Activated B cell treated with CpG ODN at 0.5 μM for 24 hours (primary cell): ENCODE measurements around the gene ATG4D. TPM values are rescaled to one million over a fixed set of nuclear protein-coding genes. Genes with fewer than 3 reads are reported as not detected.

Experiments used
- ATAC-seq: fragments of 200-7000 bp; cut with Tn5 transposase; one replicate; pipeline ENCODE4 v1.10.0; 2021; ENCODE audit warnings: low read depth, mild to moderate bottlenecking, moderate library complexity
- CTCF ChIA-PET: fragments of 350-600 bp; sonication (Branson Sonifier 250); formaldehyde crosslinking; loops from one replicate; lab custom pipeline; 2021; ENCODE audit warnings: antibody characterized with exemption; lab: Charles Lee
- POLR2A ChIA-PET: fragments of 350-600 bp; sonication (Branson Sonifier 250); formaldehyde crosslinking; loops from one replicate; lab custom pipeline; 2021; ENCODE audit warnings: antibody characterized with exemption; lab: Charles Lee
- DNase-seq: peaks from one replicate; pipeline ENCODE4 v3.0.0; 2022
- H3K27ac Mint-ChIP-seq: one replicate; pipeline ENCODE4 v1.8.0; 2020; ENCODE audit warnings: mixed read lengths
- H3K27me3 Mint-ChIP-seq: one replicate; pipeline ENCODE4 v1.8.0; 2021; ENCODE audit warnings: mixed read lengths
- H3K36me3 Mint-ChIP-seq: one replicate; pipeline ENCODE4 v1.8.0; 2021; ENCODE audit warnings: low read depth, mixed read lengths
- H3K4me1 Mint-ChIP-seq: one replicate; pipeline ENCODE4 v1.8.0; 2021; ENCODE audit warnings: mixed read lengths
- H3K4me3 Mint-ChIP-seq: one replicate; pipeline ENCODE4 v1.8.0; 2020; ENCODE audit warnings: mild to moderate bottlenecking, mixed read lengths
- H3K9me3 Mint-ChIP-seq: one replicate; pipeline ENCODE4 v1.8.0; 2020; ENCODE audit warnings: mixed read lengths
- intact Hi-C: fragments of 100-400 bp; cut with micrococcal nuclease; formaldehyde crosslinking; loops from one replicate; pipeline ENCODE4 v1.15.1; 2024
- total RNA-seq: library from RNA; stranded (reverse); gene quantifications from 2 replicates; pipeline ENCODE4 v1.2.3, GENCODE V29; 2022
- TF ChIP-seq, protein P1 (sequence below): fragments of 200-600 bp; IDR thresholded peaks from one replicate; pipeline ENCODE4 v1.8.0; 2022; ENCODE audit warnings: antibody characterized with exemption, mild to moderate bottlenecking

ATG4D gene
- total RNA-seq, 1 donor from 2014 or later, result 39.1 TPM

DNA sequence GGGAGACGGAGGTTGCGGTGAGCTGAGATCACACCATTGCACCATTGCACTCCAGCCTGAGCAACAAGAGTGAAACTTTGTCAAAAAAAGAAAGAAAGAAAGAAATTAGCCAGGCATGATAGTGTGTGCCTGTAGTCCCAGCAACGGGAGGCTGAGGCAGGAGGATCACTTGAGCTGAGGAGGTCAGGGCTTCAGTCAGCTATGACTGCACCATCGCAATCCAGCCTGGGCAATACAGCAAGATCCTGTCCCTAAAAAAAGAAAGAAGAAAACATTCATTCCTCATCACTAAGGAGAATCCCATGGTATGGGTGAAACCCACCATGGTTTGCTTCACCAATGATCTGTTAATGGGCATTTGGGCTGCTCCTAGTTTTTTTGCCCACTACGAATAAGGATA is 56.4 kb downstream of the ATG4D start:
- ATAC-seq (no peak), DNase-seq (no peak)
- Mint-ChIP-seq H3K4me3 (no peak overlapping the region), H3K27me3 (no peaks in the 10 kb centered on the region), H3K27ac (peak overlapping the region; percentile 12), H3K36me3 (peaks cover 10% of the 10 kb centered on the region), H3K4me1 (peaks cover 42% of the 10 kb centered on the region), H3K9me3 (no peaks in the 10 kb centered on the region)
- TF ChIP-seq, protein P1, sequence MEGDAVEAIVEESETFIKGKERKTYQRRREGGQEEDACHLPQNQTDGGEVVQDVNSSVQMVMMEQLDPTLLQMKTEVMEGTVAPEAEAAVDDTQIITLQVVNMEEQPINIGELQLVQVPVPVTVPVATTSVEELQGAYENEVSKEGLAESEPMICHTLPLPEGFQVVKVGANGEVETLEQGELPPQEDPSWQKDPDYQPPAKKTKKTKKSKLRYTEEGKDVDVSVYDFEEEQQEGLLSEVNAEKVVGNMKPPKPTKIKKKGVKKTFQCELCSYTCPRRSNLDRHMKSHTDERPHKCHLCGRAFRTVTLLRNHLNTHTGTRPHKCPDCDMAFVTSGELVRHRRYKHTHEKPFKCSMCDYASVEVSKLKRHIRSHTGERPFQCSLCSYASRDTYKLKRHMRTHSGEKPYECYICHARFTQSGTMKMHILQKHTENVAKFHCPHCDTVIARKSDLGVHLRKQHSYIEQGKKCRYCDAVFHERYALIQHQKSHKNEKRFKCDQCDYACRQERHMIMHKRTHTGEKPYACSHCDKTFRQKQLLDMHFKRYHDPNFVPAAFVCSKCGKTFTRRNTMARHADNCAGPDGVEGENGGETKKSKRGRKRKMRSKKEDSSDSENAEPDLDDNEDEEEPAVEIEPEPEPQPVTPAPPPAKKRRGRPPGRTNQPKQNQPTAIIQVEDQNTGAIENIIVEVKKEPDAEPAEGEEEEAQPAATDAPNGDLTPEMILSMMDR, result no peak
- ChIA-PET POLR2A (interaction anchor here (0.5 to 1.0 kb wide), 3 partner anchors 10 to 96 kb away, joined by 3 to 6 read pairs (median 3); no protein-coding TSS in a partner anchor), CTCF (interaction anchor here (6.0 kb wide), 1 partner anchor 19 kb away, joined by 42 read pairs; no protein-coding TSS in a partner anchor)
- intact Hi-C loops, result no loop called here

DNA sequence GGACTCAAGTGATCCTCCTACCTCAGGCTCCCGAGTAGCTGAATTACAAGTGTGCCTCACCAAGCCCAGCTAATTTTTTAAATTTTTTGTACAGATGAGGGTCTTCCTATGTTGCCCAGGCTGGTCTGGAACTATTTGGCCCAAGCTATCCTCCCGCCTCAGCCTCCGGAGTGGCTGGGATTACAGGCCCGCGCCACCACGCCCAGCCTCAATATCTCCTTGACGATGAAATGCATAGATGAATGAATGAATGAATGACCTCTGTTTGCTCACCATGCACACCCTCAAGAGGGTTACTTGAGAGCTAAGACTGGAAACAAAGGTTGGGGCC is 58.3 kb downstream of the ATG4D start:
- Mint-ChIP-seq H3K27me3 (no peaks in the 10 kb centered on the region), H3K4me3 (peak overlapping the region; percentile 63), H3K36me3 (peaks cover 10% of the 10 kb centered on the region), H3K4me1 (peaks cover 36% of the 10 kb centered on the region), H3K9me3 (no peaks in the 10 kb centered on the region), H3K27ac (peak overlapping the region; percentile 71)
- CTCF ChIA-PET, result interaction anchor here (6.0 to 6.6 kb wide), 2 partner anchors 21 to 43 kb away, joined by 40 to 42 read pairs; no protein-coding TSS in a partner anchor
- TF ChIP-seq, protein P1, result no peak
- ATAC-seq (no peak), DNase-seq (no peak)
- intact Hi-C loops, result loop anchor here (1.0 to 2.0 kb wide), 2 partner anchors 36 to 233 kb away; partner anchors contain the start of gene KRI1
- POLR2A ChIA-PET, result interaction anchor here (0.5 to 5.6 kb wide), 21 partner anchors 8 to 500 kb away, joined by 3 to 45 read pairs (median 6); partner anchors contain the start of genes CARM1, CDKN2D, DNM2 and ICAM1

DNA sequence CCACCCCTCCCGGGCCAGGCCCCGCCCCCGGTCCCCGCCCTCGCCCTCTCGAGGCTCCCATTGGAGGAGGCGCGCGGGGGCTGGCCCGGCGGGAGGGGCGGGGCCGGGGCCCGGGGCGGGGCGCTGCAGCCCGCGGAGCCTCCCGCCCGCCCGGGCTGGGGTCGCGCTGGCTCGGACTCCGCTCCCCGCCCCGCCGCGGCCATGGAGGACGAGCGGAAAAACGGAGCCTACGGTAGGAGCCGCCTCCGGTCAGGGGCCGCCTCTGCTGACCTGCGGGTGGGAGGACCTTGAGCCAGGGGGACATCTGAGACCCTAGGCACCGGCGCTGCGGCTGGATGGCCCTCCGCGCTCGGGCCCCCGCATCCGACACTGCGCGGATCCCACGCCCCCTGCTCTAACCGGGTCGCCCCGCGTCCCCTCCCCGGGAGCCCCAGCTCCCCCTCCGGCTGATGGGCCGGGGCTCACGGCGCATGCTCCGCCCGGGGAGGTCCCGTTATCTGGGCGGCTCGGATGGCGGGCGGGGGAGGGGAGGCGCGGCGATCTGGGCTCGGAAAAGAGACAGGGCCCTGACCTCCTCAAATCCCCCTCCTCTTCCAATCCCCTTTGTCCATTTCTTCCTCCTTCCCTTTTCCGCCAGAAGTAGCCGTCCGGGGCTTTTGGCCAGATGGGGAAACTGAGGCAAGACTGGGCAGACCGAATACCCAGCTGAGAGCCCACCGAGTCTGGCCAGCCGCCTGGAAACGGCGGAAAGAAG is 58.8 kb downstream of the ATG4D start:
- intact Hi-C loops, result loop anchor here (1.0 to 2.0 kb wide), 4 partner anchors 36 to 232 kb away; partner anchors contain the start of gene KRI1
- H3K27ac Mint-ChIP-seq, result peak overlapping the region; percentile 98
- TF ChIP-seq, protein P1, result no peak
- ATAC-seq (peak; percentile 73), DNase-seq (peak; percentile 86)
- ChIA-PET CTCF (interaction anchor here (6.0 to 6.6 kb wide), 2 partner anchors 21 to 43 kb away, joined by 40 to 42 read pairs; no protein-coding TSS in a partner anchor), POLR2A (interaction anchor here (0.5 to 5.6 kb wide), 28 partner anchors 9 to 501 kb away, joined by 3 to 45 read pairs (median 5); partner anchors contain the start of genes CARM1, CDKN2D, DNM2 and ICAM1)
- H3K4me1 Mint-ChIP-seq, result peaks cover 39% of the 10 kb centered on the region
- no peaks in the 10 kb centered on the region for H3K27me3 Mint-ChIP-seq
- peak overlapping the region; percentile 97 for H3K4me3 Mint-ChIP-seq
- peaks cover 13% of the 10 kb centered on the region for H3K36me3 Mint-ChIP-seq
- no peaks in the 10 kb centered on the region for H3K9me3 Mint-ChIP-seq

Other genes starting within 250 kb of the ATG4D start
- gene ZGLP1, start 234.1 kb upstream of the ATG4D start, total RNA-seq, result 4.5 and 5.1 TPM in 2 replicates
- gene FDX2, start 227.9 kb upstream of the ATG4D start, total RNA-seq, result 12.8 and 15.0 TPM in 2 replicates
- gene RAVER1, start 210.4 kb upstream of the ATG4D start, total RNA-seq, result 77.0 and 80.8 TPM in 2 replicates
- gene ICAM3, start 204.3 kb upstream of the ATG4D start, total RNA-seq, result 147 and 166 TPM in 2 replicates
- 302 and 356 TPM in 2 replicates for gene TYK2, start 163.3 kb upstream of the ATG4D start, total RNA-seq
- 172 and 173 TPM in 2 replicates for gene CDC37, start 140.4 kb upstream of the ATG4D start, total RNA-seq
- 6.6 and 8.6 TPM in 2 replicates for gene PDE4A, start 123.4 kb upstream of the ATG4D start, total RNA-seq
- 38.9 and 48.0 TPM in 2 replicates for gene KEAP1, start 40.5 kb upstream of the ATG4D start, total RNA-seq
- 0.12 TPM in 1 of 2 replicates, not detected in the other for gene S1PR5, start 26.5 kb upstream of the ATG4D start, total RNA-seq
- gene KRI1, start 22.1 kb downstream of the ATG4D start, total RNA-seq, result 44.7 and 48.1 TPM in 2 replicates
- 10.1 and 10.9 TPM in 2 replicates for gene CDKN2D, start 25.1 kb downstream of the ATG4D start, total RNA-seq
- not detected in 2 replicates for gene AP1M2, start 43.4 kb downstream of the ATG4D start, total RNA-seq
- gene SLC44A2, start 81.6 kb downstream of the ATG4D start, total RNA-seq, result 195 and 213 TPM in 2 replicates
- gene ILF3, start 110.4 kb downstream of the ATG4D start, total RNA-seq, result 373 and 399 TPM in 2 replicates
- gene QTRT1, start 157.5 kb downstream of the ATG4D start, total RNA-seq, result 69.4 and 74.9 TPM in 2 replicates
- 220 and 257 TPM in 2 replicates for gene DNM2, start 174.2 kb downstream of the ATG4D start, total RNA-seq